Measurements from ENCODE around the gene DLGAP4.
A peak's percentile ranks its signal among the peaks of the same experiment; 100 is the strongest.
"Not testable (repeated sequence)": the region's sequence is repeated elsewhere in the genome, so short reads cannot be mapped to it uniquely, and the experiment has no call there.

The DLGAP4 gene

DNA sequence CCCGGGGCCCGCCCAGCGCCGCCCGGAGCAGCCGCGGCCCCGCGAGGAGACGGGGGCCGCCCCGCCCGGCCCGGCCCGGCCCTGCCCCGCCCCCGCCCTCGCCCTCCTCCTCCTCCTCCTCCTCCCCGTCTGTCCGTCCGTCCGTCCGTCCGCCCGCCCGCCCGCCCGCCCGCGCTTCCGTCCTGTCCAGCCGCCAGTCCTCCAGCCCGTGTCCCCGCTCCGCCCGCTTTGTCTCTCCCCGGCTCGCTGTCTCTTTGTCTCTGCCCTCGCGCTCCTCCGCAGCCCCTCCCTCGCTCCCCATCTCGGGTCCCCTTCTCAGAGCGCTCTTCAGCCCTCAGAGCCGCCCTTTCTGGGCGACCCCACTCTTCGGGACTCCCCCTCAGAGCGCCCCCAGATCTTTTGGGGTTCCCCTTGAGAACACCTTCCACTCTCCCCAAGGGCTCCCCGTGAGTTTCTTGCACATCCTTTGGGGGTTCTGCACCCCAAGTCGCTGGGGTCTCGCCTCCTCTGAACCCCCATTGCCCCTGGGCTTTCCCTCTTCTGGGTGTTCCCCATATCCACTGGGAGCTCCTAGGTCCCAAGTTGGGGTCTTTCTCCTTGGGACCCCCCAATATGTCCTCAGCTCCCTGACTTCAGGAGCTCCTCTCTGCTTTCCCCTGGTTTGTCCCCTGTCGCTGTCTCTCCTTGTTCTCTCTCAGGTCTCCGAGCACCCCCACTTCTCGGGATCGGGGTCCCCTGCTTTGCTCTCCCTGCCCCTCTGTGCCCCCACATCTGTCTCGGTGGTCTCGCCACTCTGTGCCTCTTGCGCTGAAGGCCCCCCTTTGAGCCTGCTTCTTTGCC lies 155.7 kb downstream of the DLGAP4 start:
- DNase-seq = peak; percentile 53

DNA sequence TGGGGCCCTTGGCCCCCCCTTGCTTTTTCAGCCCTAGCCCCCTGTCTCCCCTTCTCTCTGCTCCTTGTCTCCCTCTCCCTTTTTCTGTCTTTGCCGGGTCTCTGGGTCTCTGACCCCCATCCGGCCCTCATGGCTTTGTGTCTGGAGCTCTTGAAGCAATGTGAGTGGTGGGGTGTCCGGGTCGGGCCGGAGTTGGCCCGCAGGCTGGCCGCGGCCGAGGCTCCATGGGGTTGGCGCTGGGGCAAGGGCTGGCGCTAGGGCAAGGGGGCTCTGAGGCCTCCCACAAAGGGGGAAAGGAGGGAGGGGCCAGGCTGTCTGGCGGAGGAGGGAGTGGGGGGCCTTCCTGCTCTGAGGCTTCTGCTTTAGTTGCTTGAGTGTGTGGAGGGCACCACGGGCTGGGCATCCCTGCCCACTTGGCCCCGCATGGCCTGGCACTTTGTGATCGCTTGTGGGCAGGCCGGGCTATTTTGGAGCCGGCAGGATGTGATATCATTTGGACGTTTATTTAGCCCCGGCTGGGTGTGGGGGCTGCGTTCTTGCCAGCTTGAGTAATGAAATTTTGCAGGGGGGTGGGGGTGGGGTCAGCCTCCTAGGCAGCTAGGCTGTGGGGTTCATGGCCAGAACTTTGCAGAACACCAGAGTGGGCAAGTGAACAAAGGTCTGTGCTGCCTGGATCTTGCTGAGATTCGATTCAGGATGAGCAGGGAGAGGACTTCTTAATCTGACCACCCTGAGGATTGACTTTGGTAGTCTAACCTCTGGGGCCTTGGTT lies 156.5 kb downstream of the DLGAP4 start:
- DNase-seq = no peak

DNA sequence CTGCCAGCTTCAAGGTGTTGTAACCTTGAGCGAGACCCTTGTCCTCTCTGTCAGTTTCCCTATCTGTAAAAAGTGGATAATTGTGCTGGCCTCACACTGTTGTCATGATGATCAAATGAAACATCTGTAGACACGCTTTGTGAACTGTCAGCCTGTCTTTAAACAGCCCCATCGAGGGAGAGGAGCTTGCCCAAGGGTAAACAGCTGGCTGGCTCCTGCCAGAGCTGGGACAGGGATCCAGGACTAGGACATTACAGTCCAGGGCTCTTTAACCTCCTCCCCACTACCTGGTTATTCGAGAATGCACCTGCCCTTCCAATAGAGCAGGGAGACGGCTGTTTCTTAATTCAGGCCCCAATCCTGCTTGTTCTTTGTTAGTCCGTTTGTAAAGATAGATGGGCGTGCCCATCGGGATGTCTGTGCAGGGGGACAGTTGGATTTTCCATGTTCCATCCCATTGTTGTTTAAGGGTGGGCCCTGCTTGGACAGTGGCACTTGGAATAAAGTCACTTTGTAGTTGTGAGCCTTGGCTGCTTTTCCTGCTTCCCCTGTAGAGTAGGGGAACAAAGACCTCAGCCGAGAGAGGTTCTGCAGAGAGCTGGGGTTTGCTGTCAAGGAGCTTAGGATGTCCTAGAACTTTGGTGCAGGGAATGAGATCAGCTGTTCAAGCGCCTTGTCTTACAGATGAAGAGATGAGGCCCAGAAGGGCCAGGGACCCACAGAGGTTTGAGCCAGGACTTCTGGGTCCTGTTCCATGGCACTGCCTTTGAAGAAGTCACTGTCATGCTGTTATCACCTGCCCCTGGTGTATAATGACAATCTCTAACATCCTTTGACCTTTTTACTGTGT lies 157.3 kb downstream of the DLGAP4 start:
- no peak for DNase-seq

GRCh38 chr20:36465109-36466080 lies 159.3 kb downstream of the DLGAP4 start:
- peak; percentile 72 for DNase-seq

GRCh38 chr20:36466089-36466488 lies 159.9 kb downstream of the DLGAP4 start:
- DNase-seq = peak; percentile 21

- DNase-seq = peak; percentile 56
Measured at GRCh38 chr20:36467076-36467999, 161.2 kb downstream of the DLGAP4 start.

GRCh38 chr20:36468149-36469000 lies 162.2 kb downstream of the DLGAP4 start:
- DNase-seq = no peak

- no peak for DNase-seq
Measured at GRCh38 chr20:36469973-36470372, 163.8 kb downstream of the DLGAP4 start.

DNA sequence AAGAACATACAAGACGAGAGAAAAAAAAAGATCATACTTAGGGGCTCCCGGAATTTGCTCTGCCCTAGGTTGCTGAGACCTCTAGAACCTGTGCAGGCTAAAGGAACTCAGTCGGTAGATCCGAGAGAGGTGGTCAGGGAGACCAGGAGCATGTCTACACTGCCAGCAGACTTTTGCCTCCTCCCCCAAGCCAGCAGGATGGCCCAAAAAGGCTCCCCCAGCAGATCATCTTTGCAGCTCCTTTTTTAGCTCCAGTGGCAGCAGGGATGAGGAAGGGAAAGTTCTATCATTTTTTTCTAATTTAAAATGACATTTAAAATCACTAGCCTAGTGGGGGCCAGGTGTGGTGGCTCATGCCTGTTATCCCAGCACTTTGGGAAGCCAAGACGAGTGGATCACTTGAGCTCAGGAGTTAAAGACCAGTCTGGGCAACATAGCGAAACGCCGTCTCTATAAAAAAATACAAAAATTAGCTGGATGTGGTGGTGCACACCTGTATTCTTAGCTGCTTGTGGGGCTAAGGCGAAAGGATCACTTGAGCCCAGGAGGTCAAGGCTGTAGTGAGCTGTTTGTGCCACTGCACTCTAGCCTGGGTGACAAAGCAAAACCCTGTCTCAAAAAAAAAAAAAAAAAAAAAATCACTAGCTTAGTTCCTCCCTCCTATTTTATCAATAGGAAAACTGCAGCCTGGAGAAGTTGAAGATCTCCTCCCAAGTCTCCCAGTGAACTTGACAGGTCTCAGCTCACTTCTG lies 165.9 kb downstream of the DLGAP4 start:
- DNase-seq = no peak

DNA sequence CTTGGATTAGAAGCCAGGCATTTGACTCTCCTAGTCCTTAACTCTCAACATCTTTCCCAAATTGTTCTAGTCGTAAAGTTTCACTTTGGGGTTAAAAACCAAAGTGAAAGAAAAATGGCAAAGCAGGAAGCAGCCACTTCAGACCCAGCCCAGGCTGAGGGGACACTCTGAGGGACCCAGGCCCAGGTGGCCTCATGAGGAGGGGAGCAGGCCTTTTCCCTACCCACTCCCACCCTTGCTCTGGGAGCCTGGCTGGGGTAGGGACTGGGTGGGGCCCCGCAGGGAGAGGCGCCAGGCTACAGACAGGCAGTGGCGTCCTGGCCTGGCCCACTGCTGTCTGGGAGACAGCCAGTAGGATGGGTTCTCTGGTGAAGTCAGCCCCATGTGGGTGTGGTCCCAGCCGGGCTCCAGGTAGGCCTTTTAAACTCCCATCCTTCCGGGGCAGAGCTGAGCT lies 166.5 kb downstream of the DLGAP4 start:
- peak; percentile 57 for DNase-seq

DNA sequence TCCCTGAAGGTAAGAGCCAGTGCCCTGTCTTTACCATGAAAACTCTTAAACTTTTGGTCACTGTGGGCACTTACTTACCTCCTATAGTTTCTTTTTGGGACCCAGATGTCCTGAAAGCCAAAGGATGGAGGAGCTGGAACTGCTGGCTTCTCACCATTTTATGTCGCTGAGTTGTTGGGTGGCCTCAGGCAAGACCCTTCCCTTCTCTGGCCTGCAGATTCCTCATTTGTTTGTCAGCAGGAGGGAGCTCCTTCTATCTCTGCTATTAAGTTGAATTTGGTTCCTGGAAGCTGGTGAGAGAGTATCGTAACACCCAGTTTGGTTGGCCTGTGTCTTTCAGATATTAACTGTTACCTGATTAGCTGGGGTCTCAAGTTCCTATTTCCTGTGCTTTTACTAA lies 167.0 kb downstream of the DLGAP4 start:
- no peak for DNase-seq

DNA sequence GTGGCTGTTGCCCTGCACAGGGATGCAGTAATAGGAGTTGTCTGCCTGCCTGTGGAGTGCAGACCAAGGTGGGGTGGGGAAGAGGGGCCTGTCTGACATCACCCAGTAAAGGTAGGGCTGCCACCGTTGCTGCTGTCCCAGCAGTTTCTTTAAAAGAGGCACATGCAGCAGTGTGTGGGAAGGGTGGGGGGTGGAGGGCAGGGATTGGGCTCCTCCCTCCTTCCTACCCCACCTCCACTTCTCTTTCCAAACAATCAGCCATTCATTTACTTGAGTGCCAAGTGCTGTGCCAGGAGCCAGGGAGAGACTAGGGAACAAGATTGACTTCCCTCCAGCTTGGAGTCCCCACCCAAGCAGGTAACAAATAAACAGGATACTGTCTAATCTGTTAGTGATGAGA lies 168.4 kb downstream of the DLGAP4 start:
- DNase-seq = no peak

- not testable (repeated sequence) for DNase-seq
Measured at GRCh38 chr20:36475054-36475453, 168.9 kb downstream of the DLGAP4 start.

DNA sequence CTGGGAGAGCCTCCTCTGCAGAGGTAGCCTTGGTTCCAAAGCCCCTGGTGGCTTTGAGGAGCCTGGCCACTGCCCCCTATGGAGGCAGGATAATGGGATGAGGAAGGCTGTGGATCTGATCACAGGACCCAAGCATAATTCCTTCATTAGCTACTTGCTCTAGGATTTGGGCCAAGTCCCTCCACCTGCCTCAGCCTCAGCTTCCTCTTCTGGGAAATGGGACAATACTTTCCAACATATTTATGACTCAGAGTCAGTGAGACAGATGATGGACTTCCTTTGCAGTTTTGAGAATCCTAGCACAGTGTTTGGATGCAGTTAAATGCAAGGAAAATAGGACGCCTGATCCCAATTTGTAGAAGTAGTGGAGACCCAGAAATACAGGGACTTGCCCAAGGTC lies 171.3 kb downstream of the DLGAP4 start:
- no peak for DNase-seq

GRCh38 chr20:36478137-36478905 lies 172.2 kb downstream of the DLGAP4 start:
- DNase-seq = no peak

DNA sequence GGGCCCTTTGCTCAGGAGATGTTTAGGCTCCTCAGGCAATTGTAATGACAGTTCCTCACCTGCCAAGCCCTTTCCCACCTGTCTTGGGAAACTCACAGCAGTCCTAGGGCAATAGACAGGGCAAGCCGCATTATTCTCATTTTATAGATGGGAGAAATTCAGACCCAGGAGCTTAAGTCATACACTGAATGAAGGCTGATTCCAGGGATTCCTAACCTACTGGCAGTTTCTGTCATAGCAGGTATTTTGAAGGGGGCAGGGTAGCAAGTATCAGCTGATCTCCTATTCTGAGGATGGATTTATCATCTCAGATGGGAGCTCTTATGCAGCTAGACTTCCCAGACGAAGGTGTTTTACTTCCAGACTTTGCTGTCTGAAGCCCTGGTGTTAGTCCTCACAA lies 173.8 kb downstream of the DLGAP4 start:
- DNase-seq = no peak

GRCh38 chr20:36480456-36481048 lies 174.4 kb downstream of the DLGAP4 start:
- DNase-seq = no peak
